Ectodermal cell (in vitro differentiated cells): ENCODE measurements around the gene SP6.

Source experiments
- H3K27ac ChIP-seq: 2 replicates; pipeline ENCODE4 v1.7.0; 2013; ENCODE audit warnings: mild to moderate bottlenecking, low read depth, low read length; ENCODE audit not compliant: insufficient read depth, poor library complexity, severe bottlenecking
- H3K27me3 ChIP-seq: 2 replicates; pipeline ENCODE4 v1.7.0; 2013; ENCODE audit warnings: mild to moderate bottlenecking, low read length; ENCODE audit not compliant: insufficient read depth, control insufficient read depth, poor library complexity, severe bottlenecking
- H3K36me3 ChIP-seq: one replicate; pipeline ENCODE4 v1.7.0; 2013; ENCODE audit warnings: low read length; ENCODE audit not compliant: control insufficient read depth, insufficient read depth
- H3K4me1 ChIP-seq: one replicate; pipeline ENCODE4 v1.7.0; 2013; ENCODE audit warnings: low read length; ENCODE audit not compliant: control insufficient read depth, insufficient read depth
- H3K4me3 ChIP-seq: 2 replicates; pipeline ENCODE4 v1.7.0; 2013; ENCODE audit warnings: low read depth, low read length, control low read depth; ENCODE audit not compliant: insufficient read depth
- H3K9me3 ChIP-seq: 2 replicates; pipeline ENCODE4 v1.7.0; 2013; ENCODE audit warnings: mild to moderate bottlenecking, low read length, moderate library complexity; ENCODE audit not compliant: control insufficient read depth
- WGBS, 2 experiments: methylation state at CpG; one replicate each; pipeline ENCODE4 v1.1.7; 2013; ENCODE audit warnings: missing lambda C conversion rate in 2 of 2; 5-methylcytosine and 5-hydroxymethylcytosine counted together

The SP6 gene

GRCh38 chr17:47889734-47890529, 39.0 kb upstream of the SP6 start:
- Histone ChIP-seq H3K36me3 (no peaks in the 10 kb centered on the region), H3K27ac (no peak overlapping the region), H3K9me3 (no peaks in the 10 kb centered on the region), H3K27me3 (no peaks in the 10 kb centered on the region), H3K4me3 (no peak overlapping the region), H3K4me1 (peaks cover 10% of the 10 kb centered on the region)
- 57 to 58% methylated on average over 11 of the region's 11 CpGs for WGBS, 2 experiments

GRCh38 chr17:47888293-47888692, 37.3 kb upstream of the SP6 start:
- no peak overlapping the region for H3K27ac ChIP-seq
- no peaks in the 10 kb centered on the region for H3K36me3 ChIP-seq
- peaks cover 6% of the 10 kb centered on the region for H3K4me1 ChIP-seq
- no peaks in the 10 kb centered on the region for H3K9me3 ChIP-seq
- no peaks in the 10 kb centered on the region for H3K27me3 ChIP-seq
- 75 to 82% methylated on average over 6 of the region's 6 CpGs for WGBS, 2 experiments
- H3K4me3 ChIP-seq: no peak overlapping the region

GRCh38 chr17:47884905-47885730, 34.2 kb upstream of the SP6 start:
- H3K36me3 ChIP-seq: no peaks in the 10 kb centered on the region
- no peaks in the 10 kb centered on the region for H3K9me3 ChIP-seq
- H3K4me3 ChIP-seq: no peak overlapping the region
- peaks cover 6% of the 10 kb centered on the region for H3K4me1 ChIP-seq
- no peak overlapping the region for H3K27ac ChIP-seq
- 61 to 63% methylated on average over 11 of the region's 11 CpGs for WGBS, 2 experiments
- H3K27me3 ChIP-seq: no peaks in the 10 kb centered on the region

GRCh38 chr17:47884427-47884740, 33.4 kb upstream of the SP6 start:
- Histone ChIP-seq H3K36me3 (no peaks in the 10 kb centered on the region), H3K4me1 (peaks cover 6% of the 10 kb centered on the region), H3K27me3 (no peaks in the 10 kb centered on the region), H3K9me3 (no peaks in the 10 kb centered on the region), H3K27ac (no peak overlapping the region), H3K4me3 (no peak overlapping the region)
- WGBS, 2 experiments: 55 to 66% methylated on average over 4 to 5 of the region's 5 CpGs

GRCh38 chr17:47883589-47884426, 32.8 kb upstream of the SP6 start:
- Histone ChIP-seq H3K27me3 (no peaks in the 10 kb centered on the region), H3K4me1 (peaks cover 7% of the 10 kb centered on the region), H3K36me3 (no peaks in the 10 kb centered on the region), H3K27ac (no peak overlapping the region), H3K9me3 (no peaks in the 10 kb centered on the region), H3K4me3 (no peak overlapping the region)
- WGBS, 2 experiments: 85 to 88% methylated on average over 9 of the region's 9 CpGs

- Histone ChIP-seq H3K27ac (no peak overlapping the region), H3K27me3 (no peaks in the 10 kb centered on the region), H3K4me3 (no peak overlapping the region), H3K9me3 (no peaks in the 10 kb centered on the region), H3K36me3 (no peaks in the 10 kb centered on the region), H3K4me1 (peaks cover 16% of the 10 kb centered on the region)
- 90 to 95% methylated on average over 8 to 9 of the region's 9 CpGs for WGBS, 2 experiments
These were observed 32.0 kb upstream of the SP6 start for GRCh38 chr17:47882695-47883588.

- H3K27ac ChIP-seq: no peak overlapping the region
- WGBS, 2 experiments: 91 to 94% methylated on average over 7 of the region's 7 CpGs
- no peaks in the 10 kb centered on the region for H3K27me3 ChIP-seq
These were observed 31.3 kb upstream of the SP6 start for GRCh38 chr17:47882247-47882646.

GRCh38 chr17:47879776-47880454, 29.0 kb upstream of the SP6 start:
- no peaks in the 10 kb centered on the region for H3K27me3 ChIP-seq
- H3K36me3 ChIP-seq: no peaks in the 10 kb centered on the region
- 90 to 95% methylated on average over 6 to 8 of the region's 8 CpGs for WGBS, 2 experiments
- no peak overlapping the region for H3K4me3 ChIP-seq
- peaks cover 24% of the 10 kb centered on the region for H3K4me1 ChIP-seq
- H3K9me3 ChIP-seq: no peaks in the 10 kb centered on the region
- H3K27ac ChIP-seq: no peak overlapping the region

More at GRCh38 chr17:47882247-47882646, 31.3 kb upstream of the SP6 start:
- no peaks in the 10 kb centered on the region for H3K36me3 ChIP-seq
- peaks cover 23% of the 10 kb centered on the region for H3K4me1 ChIP-seq
- H3K4me3 ChIP-seq: no peak overlapping the region
- H3K9me3 ChIP-seq: no peaks in the 10 kb centered on the region

- Histone ChIP-seq H3K36me3 (no peaks in the 10 kb centered on the region), H3K4me3 (no peak overlapping the region), H3K27ac (no peak overlapping the region), H3K4me1 (peaks cover 29% of the 10 kb centered on the region), H3K27me3 (no peaks in the 10 kb centered on the region), H3K9me3 (no peaks in the 10 kb centered on the region)
- 78 to 84% methylated on average over 2 of the region's 2 CpGs for WGBS, 2 experiments
These were observed 28.1 kb upstream of the SP6 start for GRCh38 chr17:47879028-47879585.
